ENCODE measurements around the gene MCF2L.
"Not testable (repeated sequence)": the region's sequence is repeated elsewhere in the genome, so short reads cannot be mapped to it uniquely, and the experiment has no call there.

MCF2L gene

DNA sequence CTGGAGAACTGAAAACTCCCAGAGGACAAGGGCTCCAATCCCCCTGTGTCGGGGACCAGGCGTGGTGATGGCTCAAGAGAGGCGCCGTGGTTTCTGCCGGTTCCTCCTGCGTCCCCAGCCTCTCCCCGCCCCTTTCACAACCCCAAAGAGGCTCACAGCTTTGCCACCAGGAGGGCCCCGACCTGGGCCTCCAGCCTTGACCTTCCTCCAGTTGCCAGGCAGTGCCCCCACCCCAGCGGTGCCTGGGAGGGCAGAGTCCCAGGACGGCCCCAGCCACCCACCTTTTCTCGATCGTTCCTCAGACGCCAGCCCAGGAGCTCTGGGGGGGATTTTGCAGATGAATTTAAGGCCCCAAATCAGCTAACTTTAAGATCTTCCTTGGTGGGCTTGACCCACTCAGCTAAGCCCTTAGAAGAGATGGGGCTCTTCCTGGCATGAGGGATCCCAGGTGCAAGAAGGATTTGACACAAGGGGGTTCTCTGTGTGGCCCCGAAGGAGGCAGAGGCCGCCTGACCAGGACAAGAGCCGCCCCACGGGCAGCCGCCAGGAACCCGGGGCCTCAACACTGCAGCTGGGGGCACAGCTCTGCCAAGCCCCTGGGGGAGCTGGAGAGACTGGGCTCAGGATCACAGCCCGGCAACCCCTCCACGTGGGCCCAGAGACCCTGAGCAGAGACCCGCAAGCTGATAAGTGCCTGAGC lies 47.0 kb downstream of the MCF2L start:
- no peak for DNase-seq (ENCODE audit: low read depth)

DNA sequence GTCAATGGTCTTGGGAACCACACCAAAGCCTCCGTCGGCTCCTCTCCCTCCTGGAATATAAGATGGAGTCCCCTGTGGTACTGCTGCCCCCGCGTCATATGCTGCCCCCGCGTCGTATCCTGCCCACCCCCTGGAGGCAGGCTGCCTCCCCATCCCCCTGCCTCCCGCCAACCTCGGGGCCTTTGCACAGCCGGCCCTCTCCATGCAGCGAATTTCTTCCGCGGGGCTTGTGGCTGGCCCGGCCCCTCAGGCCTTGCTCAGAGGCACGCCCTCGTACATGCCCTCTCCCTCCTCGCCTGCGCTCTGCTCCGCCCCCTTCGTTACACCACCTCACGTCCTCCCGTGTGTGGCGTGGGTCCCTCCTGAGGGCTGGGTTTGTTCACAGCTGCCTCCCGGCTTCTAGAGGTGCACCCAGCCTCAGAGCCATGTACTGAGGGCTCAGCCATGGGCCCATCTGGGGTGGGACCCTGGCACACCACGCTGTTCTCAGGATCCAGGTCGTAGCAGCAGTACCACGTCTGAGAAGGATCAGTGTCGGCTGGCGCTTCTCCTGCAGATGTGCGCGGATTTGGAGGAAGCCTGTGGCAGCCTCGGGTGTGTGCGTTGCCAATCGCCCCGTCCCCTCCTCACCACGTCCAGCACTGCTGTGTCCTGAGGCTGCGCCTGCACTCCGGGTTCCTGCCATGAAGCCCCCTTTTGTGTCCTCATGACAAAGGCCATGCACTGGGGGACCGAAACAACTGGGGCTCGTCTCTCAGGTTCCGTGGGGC lies 47.7 kb downstream of the MCF2L start:
- DNase-seq (ENCODE audit: low read depth): no peak

GRCh38 chr13:113017506-113018215 lies 48.6 kb downstream of the MCF2L start:
- DNase-seq (ENCODE audit: low read depth): no peak

- DNase-seq (ENCODE audit: low read depth): no peak
These were observed 49.9 kb downstream of the MCF2L start for GRCh38 chr13:113018676-113019465.

DNA sequence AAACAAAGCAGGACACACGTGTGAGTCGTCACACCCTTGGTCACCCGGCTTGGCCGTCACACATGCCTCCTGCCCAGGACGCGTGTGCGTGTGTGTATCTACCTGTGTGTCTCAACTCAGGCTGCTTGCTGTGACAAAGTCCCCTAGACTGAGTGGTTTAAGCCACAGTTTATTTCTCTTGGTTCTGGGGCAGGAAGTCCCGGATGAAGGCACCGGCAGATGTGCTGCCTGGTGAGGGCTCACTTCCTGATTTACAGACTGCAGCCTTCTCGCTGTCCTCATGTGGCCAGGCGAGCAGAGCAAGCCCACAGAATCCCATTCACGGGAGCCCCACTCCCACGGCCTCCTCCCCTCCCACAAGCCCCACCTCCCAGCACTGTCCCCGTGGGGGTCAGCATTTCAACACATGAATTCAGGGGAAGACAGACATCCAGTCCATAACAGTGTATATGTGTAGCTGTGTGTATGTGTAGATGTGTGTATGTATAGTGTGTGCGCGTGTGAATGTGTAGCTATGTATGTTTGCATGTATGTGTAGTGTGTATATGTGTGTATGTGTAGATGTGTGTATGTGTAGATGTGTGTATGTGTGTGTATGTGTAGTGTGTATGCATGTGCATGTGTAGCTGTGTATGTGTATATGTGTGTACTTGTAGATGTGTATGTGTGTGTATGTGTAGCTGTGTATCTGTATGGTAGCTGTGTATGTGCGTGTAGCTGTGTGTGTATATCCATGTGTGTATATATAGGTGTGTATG lies 51.5 kb downstream of the MCF2L start:
- no peak for DNase-seq (ENCODE audit: low read depth)

DNA sequence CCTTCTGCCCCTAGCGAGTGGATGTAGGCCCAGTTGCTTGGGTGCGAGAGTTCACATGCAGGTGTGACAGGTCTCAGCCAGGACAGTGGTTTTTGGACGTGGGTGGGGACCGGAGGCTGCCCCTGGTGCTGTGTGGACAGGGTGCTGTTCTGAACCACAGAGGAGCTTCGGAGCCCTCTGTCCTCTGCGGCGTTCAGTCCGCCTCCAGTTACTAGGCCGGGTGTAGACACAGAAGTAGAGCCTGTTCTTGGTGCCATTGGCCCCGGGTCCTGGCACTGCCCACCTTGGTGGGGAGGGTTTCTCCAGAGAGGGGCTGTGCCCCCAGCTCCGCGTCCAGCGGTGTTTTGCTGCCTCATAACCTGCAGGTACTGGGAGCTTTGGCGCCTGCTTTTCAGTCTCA lies 52.4 kb downstream of the MCF2L start:
- no peak for DNase-seq (ENCODE audit: low read depth)

DNA sequence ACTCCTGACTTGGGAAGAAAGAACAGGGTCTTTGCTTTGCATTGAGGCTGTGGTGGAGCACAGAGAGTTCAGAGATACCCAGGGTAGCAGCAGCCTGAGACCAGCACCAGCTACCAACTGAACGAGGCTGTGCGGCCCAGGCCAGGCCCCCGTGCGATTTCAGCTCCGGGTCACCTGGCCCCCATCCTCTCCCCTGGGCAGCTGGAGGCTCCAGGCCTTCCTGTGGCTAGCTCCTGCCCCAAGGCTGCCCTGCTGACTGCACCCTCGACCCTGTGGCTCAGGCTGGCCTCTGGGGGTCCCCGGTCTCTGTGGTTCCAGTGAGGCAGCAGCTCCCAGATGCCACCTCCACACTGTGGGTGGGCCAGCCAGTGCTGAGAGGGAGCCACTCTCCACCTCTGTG lies 52.8 kb downstream of the MCF2L start:
- DNase-seq (ENCODE audit: low read depth): no peak

DNA sequence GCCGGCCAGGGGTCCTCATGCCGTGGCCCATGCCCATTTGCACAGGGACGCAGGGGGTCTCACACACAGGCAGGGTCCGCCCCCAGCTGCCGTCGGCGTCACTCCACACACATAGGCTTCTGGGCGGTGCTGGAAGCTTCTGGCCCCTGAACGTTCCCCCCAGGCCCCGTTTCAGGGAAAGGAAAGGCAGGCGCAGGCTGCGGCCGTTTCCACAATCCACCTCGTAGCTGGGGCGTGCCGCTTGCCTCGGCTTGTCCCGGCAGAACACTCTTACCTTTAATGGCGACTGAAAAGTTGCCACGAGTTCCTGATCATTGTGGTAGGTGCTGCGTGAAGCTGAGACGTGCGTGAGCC lies 53.4 kb downstream of the MCF2L start:
- DNase-seq (ENCODE audit: low read depth): no peak

GRCh38 chr13:113022745-113023574 lies 53.9 kb downstream of the MCF2L start:
- no peak for DNase-seq (ENCODE audit: low read depth)

GRCh38 chr13:113023694-113024430 lies 54.8 kb downstream of the MCF2L start:
- DNase-seq (ENCODE audit: low read depth): no peak

GRCh38 chr13:113024466-113024865 lies 55.5 kb downstream of the MCF2L start:
- no peak for DNase-seq (ENCODE audit: low read depth)

DNA sequence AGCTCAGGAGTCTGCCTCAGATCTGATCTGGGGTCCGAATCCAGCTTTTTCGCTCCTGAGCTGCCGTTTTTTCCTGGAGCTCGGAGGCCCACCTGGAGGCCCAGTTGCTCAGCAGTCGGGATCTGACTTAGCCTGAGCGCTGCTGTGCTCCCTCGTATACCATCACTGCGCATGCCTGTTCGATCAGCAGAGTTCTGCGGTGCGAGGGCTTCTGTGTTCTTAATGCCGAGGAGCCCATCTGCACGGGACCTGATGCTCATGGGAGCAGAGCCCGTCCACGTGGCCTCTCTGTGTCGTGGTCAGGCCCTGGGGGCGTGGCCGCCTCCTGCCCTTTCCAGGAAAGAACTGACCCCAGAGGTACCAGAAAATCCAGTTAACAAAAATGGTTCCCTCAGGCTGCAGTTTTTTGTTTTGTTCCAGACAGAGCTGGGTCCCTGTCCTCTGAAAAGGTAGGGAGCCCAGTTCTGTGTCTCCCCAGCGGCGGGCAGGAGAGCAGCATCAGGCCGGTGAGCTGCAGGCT lies 57.4 kb downstream of the MCF2L start:
- no peak for DNase-seq (ENCODE audit: low read depth)

DNA sequence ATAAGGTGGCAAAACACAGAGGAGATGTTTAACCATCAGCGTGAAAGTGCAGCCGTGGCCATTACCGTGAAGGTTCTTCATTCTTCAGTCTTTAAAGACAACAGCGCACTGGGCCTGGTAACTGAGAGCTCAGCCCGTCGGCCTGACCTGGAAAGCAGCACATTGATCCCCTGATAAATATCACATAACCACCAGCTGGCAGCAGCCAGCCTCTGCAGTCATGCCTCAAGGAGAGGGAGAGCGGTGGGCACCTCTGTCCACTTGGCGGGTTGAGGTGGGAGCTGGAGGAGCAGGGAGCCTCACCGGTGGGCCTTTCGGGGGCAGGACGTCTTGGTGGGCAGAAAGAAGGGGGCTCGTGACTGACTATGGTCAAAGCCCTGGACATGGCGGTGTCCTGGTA lies 58.1 kb downstream of the MCF2L start:
- no peak for DNase-seq (ENCODE audit: low read depth)

DNA sequence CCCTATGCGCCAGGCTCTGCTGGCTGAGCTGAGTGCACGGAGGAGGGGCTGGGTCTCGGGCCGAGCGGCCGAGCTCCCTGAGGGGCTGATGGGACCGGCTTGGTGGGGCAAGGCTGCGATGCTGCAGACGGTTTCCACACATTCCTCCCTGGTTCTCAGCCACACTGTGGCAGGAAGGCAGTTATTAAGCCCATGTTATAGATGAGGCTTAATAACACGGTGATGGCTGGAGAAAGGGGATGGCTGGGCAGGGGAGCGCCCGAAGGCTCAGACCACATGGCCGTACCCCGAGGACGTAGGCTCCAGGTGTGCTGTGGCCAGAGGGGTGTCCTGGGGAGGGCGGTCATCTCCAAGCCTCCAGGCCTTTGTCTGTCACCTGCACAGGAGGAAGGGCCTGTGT lies 58.6 kb downstream of the MCF2L start:
- no peak for DNase-seq (ENCODE audit: low read depth)

- DNase-seq (ENCODE audit: low read depth): no peak
These were observed 59.5 kb downstream of the MCF2L start for GRCh38 chr13:113028336-113029060.

DNA sequence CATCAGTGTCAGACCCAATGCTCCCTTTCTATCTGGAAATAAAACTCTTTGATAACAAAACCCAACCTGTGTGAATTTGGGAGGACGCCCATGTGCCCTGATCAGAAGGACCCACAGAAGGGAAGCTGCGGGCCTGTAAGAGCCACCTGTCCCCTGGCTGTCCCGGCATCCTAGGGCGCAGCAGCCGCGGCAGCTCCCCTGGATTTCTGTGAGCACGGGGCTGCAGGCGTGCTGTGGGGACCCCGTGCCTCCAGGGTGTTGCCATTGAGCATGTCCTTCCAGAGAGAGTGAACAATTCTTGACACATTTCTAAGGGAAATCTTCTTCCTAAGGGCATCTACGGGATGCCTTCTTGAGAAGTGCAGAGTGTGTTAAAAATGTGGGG lies 60.0 kb downstream of the MCF2L start:
- no peak for DNase-seq (ENCODE audit: low read depth)

DNA sequence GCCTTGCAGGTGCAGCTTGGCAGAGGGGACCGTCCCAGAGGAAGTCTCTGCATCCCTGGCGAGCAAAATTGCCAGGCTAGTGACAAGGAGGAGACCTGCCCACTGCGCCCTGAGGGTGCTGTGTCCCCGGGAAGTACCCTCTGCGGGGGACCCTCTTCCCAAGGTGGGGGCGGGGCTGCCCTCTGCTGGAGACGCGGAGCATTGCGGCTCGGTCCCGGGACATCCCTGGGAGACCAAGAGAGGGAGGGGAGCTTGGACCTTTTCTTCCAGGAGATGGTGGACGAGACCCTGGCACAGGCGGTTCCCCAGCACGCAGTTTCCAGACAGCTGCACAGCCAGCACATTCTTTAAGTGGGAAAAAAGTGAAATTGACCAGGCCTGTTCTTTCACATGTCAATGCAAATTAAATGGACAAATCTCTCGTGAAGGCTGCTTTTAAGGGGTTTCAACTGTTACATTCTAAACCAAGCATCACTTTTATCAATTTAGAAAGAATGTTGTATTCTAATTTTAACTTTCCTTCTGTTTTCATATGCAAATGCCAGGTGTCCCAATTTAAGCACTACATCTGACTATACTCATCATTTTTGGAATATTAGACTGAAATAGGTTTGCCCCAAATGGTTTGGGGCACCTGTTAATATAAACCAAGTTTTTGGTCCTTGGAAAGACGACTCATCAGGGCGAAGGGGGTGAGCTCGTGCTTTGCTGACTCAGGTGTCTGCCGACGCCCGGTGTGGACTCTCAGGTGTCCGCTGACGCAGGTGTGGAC lies 60.7 kb downstream of the MCF2L start:
- DNase-seq (ENCODE audit: low read depth): no peak

- not testable (repeated sequence) for DNase-seq (ENCODE audit: low read depth)
These were observed 61.2 kb downstream of the MCF2L start for GRCh38 chr13:113030259-113030640.
